Measurements from ENCODE around the gene TCFL5. TPM values are rescaled to one million over a fixed set of nuclear protein-coding genes. Genes with fewer than 3 reads are reported as not detected.

The TCFL5 gene
- polyA plus RNA-seq, 4 donors: 12.7 to 13.4 (median 13.0) TPM

- DNase-seq (ENCODE audit: low read depth in 4 of 4, low spot score in 3 of 4): no peak
These were observed 36.2 kb downstream of the TCFL5 start for GRCh38 chr20:62825333-62825985.

GRCh38 chr20:62824476-62825332 is 36.9 kb downstream of the TCFL5 start:
- no peak for DNase-seq (ENCODE audit: low read depth in 4 of 4, low spot score in 3 of 4)

- DNase-seq (ENCODE audit: low read depth in 4 of 4, low spot score in 3 of 4): no peak
These were observed 37.7 kb downstream of the TCFL5 start for GRCh38 chr20:62823688-62824475.

- DNase-seq (ENCODE audit: low read depth in 4 of 4, low spot score in 3 of 4): no peak
These were observed 38.6 kb downstream of the TCFL5 start for GRCh38 chr20:62822788-62823651.

DNA sequence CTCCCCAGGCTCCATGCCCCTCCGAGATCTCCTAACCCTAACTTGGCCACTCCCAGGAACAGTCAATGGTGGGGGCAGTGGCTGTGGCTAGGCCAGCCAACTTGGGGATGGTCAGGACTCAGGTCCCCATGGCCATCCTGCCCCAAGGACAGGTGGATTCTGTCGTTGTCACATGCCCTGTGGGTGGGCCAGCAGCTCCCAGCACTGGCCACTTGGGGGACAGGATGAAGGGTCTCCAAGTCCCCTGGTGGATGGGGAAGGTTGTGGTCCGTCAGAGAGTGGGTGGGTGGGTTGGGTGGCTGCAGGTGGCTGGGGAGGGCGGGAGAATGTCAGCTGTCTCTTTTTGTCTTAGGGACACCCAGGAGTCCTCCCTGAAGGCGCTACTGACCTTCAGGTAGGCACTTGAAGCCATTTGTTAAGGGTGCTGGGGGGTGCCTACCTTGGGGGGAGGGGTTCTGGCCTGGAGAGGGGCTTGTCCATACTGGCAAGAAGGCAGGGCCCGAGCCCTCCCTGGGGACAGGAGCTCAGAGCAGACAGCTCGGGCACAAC is 39.3 kb downstream of the TCFL5 start:
- DNase-seq (ENCODE audit: low read depth in 4 of 4, low spot score in 3 of 4): no peak

- no peak for DNase-seq (ENCODE audit: low read depth in 4 of 4, low spot score in 3 of 4)
These were observed 39.9 kb downstream of the TCFL5 start for GRCh38 chr20:62821726-62822210.

GRCh38 chr20:62820962-62821725 is 40.5 kb downstream of the TCFL5 start:
- no peak for DNase-seq (ENCODE audit: low read depth in 4 of 4, low spot score in 3 of 4)

GRCh38 chr20:62820208-62820961 is 41.2 kb downstream of the TCFL5 start:
- no peak for DNase-seq (ENCODE audit: low read depth in 4 of 4, low spot score in 3 of 4)

DNA sequence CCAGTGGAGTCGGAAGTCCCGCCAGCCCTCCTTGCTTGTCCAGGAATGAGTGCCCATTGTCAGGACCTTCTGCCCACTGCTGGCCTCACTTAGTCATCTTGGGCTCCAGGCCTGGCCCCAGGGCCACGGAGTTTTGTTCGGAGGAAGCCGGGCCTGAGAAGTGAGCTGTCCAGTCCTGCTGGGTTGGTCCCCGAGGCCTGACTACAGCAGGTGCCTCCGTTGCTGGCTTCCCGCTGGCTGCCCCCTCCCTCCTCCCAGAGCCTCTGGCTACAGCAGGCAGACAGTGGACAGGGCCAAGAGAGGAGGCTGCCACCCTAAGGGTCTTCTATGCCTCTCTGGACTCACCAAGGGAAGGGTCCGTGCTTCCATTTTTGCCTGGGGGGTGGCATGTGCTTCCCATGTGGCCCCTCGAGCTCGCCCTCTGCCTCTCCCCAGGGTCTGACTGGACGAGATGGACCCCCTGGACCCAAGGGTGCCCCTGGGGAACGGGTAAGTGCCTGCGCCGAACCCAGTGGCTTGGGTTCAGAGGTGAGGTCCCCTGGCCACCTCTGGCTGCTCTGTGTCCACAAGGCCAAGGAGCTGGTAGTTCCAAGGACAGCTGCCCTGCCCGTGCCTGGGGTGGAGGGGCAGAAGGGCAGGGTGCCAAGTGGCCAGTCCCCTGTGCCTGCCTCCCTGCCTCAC is 42.0 kb downstream of the TCFL5 start:
- DNase-seq (ENCODE audit: low read depth in 4 of 4, low spot score in 3 of 4): no peak

- DNase-seq (ENCODE audit: low read depth in 4 of 4, low spot score in 3 of 4): no peak
These were observed 42.8 kb downstream of the TCFL5 start for GRCh38 chr20:62818592-62819493.

DNA sequence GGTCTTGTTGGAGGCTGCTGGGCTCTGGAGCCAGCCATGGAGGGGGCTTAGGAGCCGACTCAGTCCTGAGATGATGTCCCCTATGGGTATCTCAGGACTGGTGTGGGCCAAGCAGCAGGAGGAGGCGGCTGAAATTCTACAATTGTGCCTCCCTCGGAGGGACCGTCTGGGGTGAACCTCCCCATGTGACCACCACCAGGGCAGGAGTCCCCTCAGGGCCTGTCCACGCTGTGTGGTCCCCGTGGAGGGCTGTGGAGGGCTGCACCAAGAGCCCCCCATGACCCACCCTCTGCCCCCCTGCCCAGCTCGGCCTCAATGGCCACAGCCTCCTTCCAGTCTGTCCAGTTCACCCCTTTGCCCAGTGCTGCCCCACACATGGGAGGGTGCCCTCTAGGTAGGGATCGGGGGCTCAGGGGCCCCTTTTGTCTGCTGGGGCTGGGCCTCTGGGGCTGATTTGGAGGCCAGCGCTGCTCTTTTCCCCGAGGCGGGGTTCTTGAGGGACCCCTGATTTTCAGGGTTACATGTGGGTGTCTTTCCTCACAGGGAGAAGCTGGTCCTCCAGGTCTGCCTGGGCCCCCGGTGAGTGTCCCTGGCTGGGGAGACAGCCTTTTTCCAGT is 43.5 kb downstream of the TCFL5 start:
- DNase-seq (ENCODE audit: low read depth in 4 of 4, low spot score in 3 of 4): no peak

- DNase-seq (ENCODE audit: low read depth in 4 of 4, low spot score in 3 of 4): no peak
These were observed 44.4 kb downstream of the TCFL5 start, which contains the start of gene COL9A3 for GRCh38 chr20:62816884-62817873. COL9A3 (plus strand) TSS chr20:62817050; CDS start chr20:62817065, 15 bp downstream.

DNA sequence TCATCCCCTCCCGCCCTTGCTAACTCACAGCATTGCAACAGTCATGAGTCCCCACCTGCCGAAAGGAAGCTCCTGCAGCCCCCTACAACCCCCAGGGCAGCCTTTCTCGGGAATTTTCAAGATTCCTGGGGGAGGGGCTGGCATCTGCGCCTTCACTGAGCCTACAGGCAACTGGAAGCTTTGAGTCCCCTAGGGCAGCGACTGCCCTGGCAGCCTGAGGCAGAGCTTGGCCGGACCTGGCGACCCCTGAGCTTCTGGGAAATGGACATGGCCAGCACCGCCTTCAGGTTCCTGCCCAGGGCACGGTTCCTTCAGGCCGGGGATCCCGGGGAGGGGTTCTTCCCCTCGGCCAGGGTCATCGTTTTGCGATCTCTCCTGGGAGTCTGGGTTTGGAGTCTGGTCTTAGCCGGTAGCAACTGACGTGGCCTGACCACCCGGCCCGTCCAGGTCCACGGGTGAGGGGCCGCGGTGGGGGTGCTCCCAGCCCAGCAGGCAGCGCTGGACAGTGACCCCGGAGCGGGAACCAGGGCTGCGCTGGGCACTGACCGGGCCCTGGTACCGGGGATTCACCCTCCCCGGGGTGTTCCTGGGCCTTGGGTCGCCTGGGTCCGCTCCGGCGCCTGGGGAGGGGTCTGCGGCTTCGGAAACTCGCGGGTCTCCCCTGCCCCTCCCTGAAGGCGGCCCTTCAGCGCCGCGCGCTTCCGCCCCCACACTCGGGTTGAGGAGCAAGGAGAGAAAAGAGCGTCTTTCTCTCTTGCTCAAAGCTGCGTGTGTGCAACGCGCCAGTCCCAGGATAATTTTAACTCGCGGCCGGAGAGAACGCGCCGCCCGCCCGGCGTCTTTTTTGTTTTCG is 45.4 kb downstream of the TCFL5 start:
- DNase-seq (ENCODE audit: low read depth in 4 of 4, low spot score in 3 of 4): no peak

Data from right renal pelvis (tissue), 4 donors.